Activated naive CD8-positive, alpha-beta T cell treated with anti-CD3 and anti-CD28 coated beads for 36 hours (primary cell): ENCODE data around the gene FKBP1B. TPM values are rescaled to one million over a fixed set of nuclear protein-coding genes. Genes with fewer than 3 reads are reported as not detected.

Experiments
- DNase-seq: peaks from one replicate; pipeline ENCODE4 v3.0.0; 2021
- H3K27ac Mint-ChIP-seq: one replicate; pipeline ENCODE4 v1.8.0; 2022; ENCODE audit warnings: mild to moderate bottlenecking, moderate library complexity, mixed read lengths
- H3K27me3 Mint-ChIP-seq: one replicate; pipeline ENCODE4 v1.8.0; 2022; ENCODE audit warnings: mild to moderate bottlenecking, mixed read lengths
- H3K36me3 Mint-ChIP-seq: one replicate; pipeline ENCODE4 v1.8.0; 2021; ENCODE audit warnings: mild to moderate bottlenecking, mixed read lengths
- H3K4me1 Mint-ChIP-seq: one replicate; pipeline ENCODE4 v1.8.0; 2021; ENCODE audit warnings: mixed read lengths
- H3K4me3 Mint-ChIP-seq: one replicate; pipeline ENCODE4 v1.8.0; 2022; ENCODE audit warnings: mild to moderate bottlenecking, moderate library complexity, mixed read lengths
- H3K9me3 Mint-ChIP-seq: one replicate; pipeline ENCODE4 v1.8.0; 2022; ENCODE audit warnings: mixed read lengths
- total RNA-seq, 2 experiments: library from RNA; stranded (reverse); gene quantifications; one replicate each; pipeline ENCODE4 v1.2.3, GENCODE V29; 2021

FKBP1B gene
- total RNA-seq, 2 experiments from 2014 or later: 0.99 to 1.0 TPM

GRCh38 chr2:24045511-24046508 lies 3.7 kb upstream of the FKBP1B start:
- Mint-ChIP-seq H3K4me1 (peaks cover 20% of the 10 kb centered on the region), H3K27me3 (peaks cover 6% of the 10 kb centered on the region), H3K9me3 (no peaks in the 10 kb centered on the region), H3K36me3 (peaks cover 5% of the 10 kb centered on the region), H3K4me3 (peak overlapping the region; percentile 100), H3K27ac (no peak overlapping the region)
- DNase-seq: no peak

- Mint-ChIP-seq H3K27ac (no peak overlapping the region), H3K9me3 (no peaks in the 10 kb centered on the region), H3K4me1 (peaks cover 20% of the 10 kb centered on the region), H3K4me3 (peak overlapping the region; percentile 100), H3K36me3 (peaks cover 5% of the 10 kb centered on the region), H3K27me3 (peaks cover 6% of the 10 kb centered on the region)
- no peak for DNase-seq
These were observed 3.0 kb upstream of the FKBP1B start for GRCh38 chr2:24046599-24046929.

- H3K4me3 Mint-ChIP-seq: peak within 1 kb of the TSS; percentile 100
- H3K4me1 Mint-ChIP-seq: peaks cover 20% of the 10 kb centered on the region
- DNase-seq: peak; percentile 93
- H3K36me3 Mint-ChIP-seq: peaks cover 5% of the 10 kb centered on the region
- H3K9me3 Mint-ChIP-seq: no peaks in the 10 kb centered on the region
- peak within 1 kb of the TSS; percentile 96 for H3K27ac Mint-ChIP-seq
- peaks cover 6% of the 10 kb centered on the region for H3K27me3 Mint-ChIP-seq
These were observed 2.4 kb upstream of the FKBP1B start, which contains the start of gene WDCP for GRCh38 chr2:24046930-24047702. WDCP (minus strand) TSS chr2:24047391; CDS start chr2:24039494, 7,897 bp downstream.

GRCh38 chr2:24047703-24048033 lies 1.9 kb upstream of the FKBP1B start:
- Mint-ChIP-seq H3K4me3 (peak overlapping the region; percentile 100), H3K36me3 (peaks cover 5% of the 10 kb centered on the region), H3K27ac (peak overlapping the region; percentile 96), H3K4me1 (peaks cover 20% of the 10 kb centered on the region), H3K9me3 (no peaks in the 10 kb centered on the region), H3K27me3 (peaks cover 6% of the 10 kb centered on the region)
- DNase-seq: no peak

- H3K9me3 Mint-ChIP-seq: no peaks in the 10 kb centered on the region
- DNase-seq: peak; percentile 3
- peak overlapping the region; percentile 74 for H3K4me3 Mint-ChIP-seq
- peaks cover 18% of the 10 kb centered on the region for H3K4me1 Mint-ChIP-seq
- peaks cover 6% of the 10 kb centered on the region for H3K27me3 Mint-ChIP-seq
- H3K36me3 Mint-ChIP-seq: peaks cover 1% of the 10 kb centered on the region
- H3K27ac Mint-ChIP-seq: no peak overlapping the region
These were observed 614 bp upstream of the FKBP1B start for GRCh38 chr2:24048769-24049484.

- Mint-ChIP-seq H3K27me3 (peaks cover 6% of the 10 kb centered on the region), H3K27ac (no peak overlapping the region), H3K36me3 (peaks cover 1% of the 10 kb centered on the region), H3K4me3 (peak overlapping the region; percentile 74), H3K9me3 (no peaks in the 10 kb centered on the region), H3K4me1 (peaks cover 14% of the 10 kb centered on the region)
- DNase-seq: peak; percentile 33
These were observed 769 bp downstream of the FKBP1B start for GRCh38 chr2:24050041-24050979.

GRCh38 chr2:24051833-24052232 lies 2.3 kb downstream of the FKBP1B start:
- no peak overlapping the region for H3K4me3 Mint-ChIP-seq
- no peak overlapping the region for H3K27ac Mint-ChIP-seq
- no peaks in the 10 kb centered on the region for H3K9me3 Mint-ChIP-seq
- H3K27me3 Mint-ChIP-seq: peaks cover 6% of the 10 kb centered on the region
- DNase-seq: no peak
- peaks cover 1% of the 10 kb centered on the region for H3K36me3 Mint-ChIP-seq
- H3K4me1 Mint-ChIP-seq: peaks cover 7% of the 10 kb centered on the region

- H3K36me3 Mint-ChIP-seq: no peaks in the 10 kb centered on the region
- H3K27me3 Mint-ChIP-seq: no peaks in the 10 kb centered on the region
- no peaks in the 10 kb centered on the region for H3K9me3 Mint-ChIP-seq
- DNase-seq: no peak
- no peak overlapping the region for H3K27ac Mint-ChIP-seq
- peaks cover under 1% of the 10 kb centered on the region for H3K4me1 Mint-ChIP-seq
- H3K4me3 Mint-ChIP-seq: no peak overlapping the region
These were observed 3.4 kb downstream of the FKBP1B start for GRCh38 chr2:24052951-24053350.

- Mint-ChIP-seq H3K36me3 (no peaks in the 10 kb centered on the region), H3K4me3 (no peak overlapping the region), H3K4me1 (no peaks in the 10 kb centered on the region), H3K27ac (no peak overlapping the region), H3K9me3 (no peaks in the 10 kb centered on the region), H3K27me3 (no peaks in the 10 kb centered on the region)
- DNase-seq: no peak
These were observed 4.9 kb downstream of the FKBP1B start for GRCh38 chr2:24054366-24055010.

- no peak overlapping the region for H3K27ac Mint-ChIP-seq
- H3K4me1 Mint-ChIP-seq: no peaks in the 10 kb centered on the region
These were observed 6.2 kb downstream of the FKBP1B start for GRCh38 chr2:24055750-24056149.

GRCh38 chr2:24058564-24059271 lies 9.2 kb downstream of the FKBP1B start:
- DNase-seq: no peak
- Mint-ChIP-seq H3K4me1 (no peaks in the 10 kb centered on the region), H3K27ac (no peak overlapping the region), H3K4me3 (no peak overlapping the region), H3K36me3 (no peaks in the 10 kb centered on the region), H3K9me3 (no peaks in the 10 kb centered on the region), H3K27me3 (no peaks in the 10 kb centered on the region)

More at GRCh38 chr2:24055750-24056149, 6.2 kb downstream of the FKBP1B start:
- Mint-ChIP-seq H3K36me3 (no peaks in the 10 kb centered on the region), H3K27me3 (no peaks in the 10 kb centered on the region), H3K9me3 (no peaks in the 10 kb centered on the region), H3K4me3 (no peak overlapping the region)
- no peak for DNase-seq

GRCh38 chr2:24065341-24065740 lies 15.8 kb downstream of the FKBP1B start:
- H3K4me1 Mint-ChIP-seq: peaks cover 3% of the 10 kb centered on the region
- H3K9me3 Mint-ChIP-seq: no peaks in the 10 kb centered on the region
- no peak overlapping the region for H3K4me3 Mint-ChIP-seq
- DNase-seq: no peak
- no peaks in the 10 kb centered on the region for H3K27me3 Mint-ChIP-seq
- H3K36me3 Mint-ChIP-seq: peaks cover 11% of the 10 kb centered on the region
- H3K27ac Mint-ChIP-seq: no peak overlapping the region

GRCh38 chr2:24072259-24072658 lies 22.7 kb downstream of the FKBP1B start:
- DNase-seq: no peak
- peaks cover 24% of the 10 kb centered on the region for H3K36me3 Mint-ChIP-seq
- H3K4me3 Mint-ChIP-seq: no peak overlapping the region
- H3K27me3 Mint-ChIP-seq: no peaks in the 10 kb centered on the region
- peaks cover 30% of the 10 kb centered on the region for H3K4me1 Mint-ChIP-seq
- no peaks in the 10 kb centered on the region for H3K9me3 Mint-ChIP-seq
- peak overlapping the region; percentile 54 for H3K27ac Mint-ChIP-seq
